NCI-H69 (cell line): Measurements from ENCODE around the gene GREM2.

Source experiments
- DNase-seq: peaks from one replicate; lab custom pipeline; 2025; lab: John Stamatoyannopoulos, UW

The GREM2 gene

GRCh38 chr1:240610636-240611035 is 1.3 kb downstream of the GREM2 start:
- peak; percentile 24 for DNase-seq

- DNase-seq, result no peak
Observed at GRCh38 chr1:240609527-240610060, 2.4 kb downstream of the GREM2 start.

GRCh38 chr1:240608707-240609106 is 3.2 kb downstream of the GREM2 start:
- DNase-seq, result peak; percentile 71

- peak; percentile 20 for DNase-seq
Observed at GRCh38 chr1:240607006-240607405, 4.9 kb downstream of the GREM2 start.

GRCh38 chr1:240602189-240602588 is 9.8 kb downstream of the GREM2 start:
- no peak for DNase-seq

GRCh38 chr1:240599830-240600229 is 12.1 kb downstream of the GREM2 start:
- no peak for DNase-seq

GRCh38 chr1:240599299-240599698 is 12.7 kb downstream of the GREM2 start:
- DNase-seq, result no peak

- no peak for DNase-seq
Observed at GRCh38 chr1:240598216-240599001, 13.5 kb downstream of the GREM2 start.

GRCh38 chr1:240597153-240597745 is 14.7 kb downstream of the GREM2 start:
- DNase-seq, result peak; percentile 11

GRCh38 chr1:240595476-240595875 is 16.5 kb downstream of the GREM2 start:
- DNase-seq, result no peak

- no peak for DNase-seq
Observed at GRCh38 chr1:240591564-240591963, 20.4 kb downstream of the GREM2 start.

- no peak for DNase-seq
Observed at GRCh38 chr1:240591078-240591477, 20.9 kb downstream of the GREM2 start.

GRCh38 chr1:240589585-240590110 is 22.3 kb downstream of the GREM2 start:
- no peak for DNase-seq

GRCh38 chr1:240586006-240586405 is 25.9 kb downstream of the GREM2 start:
- DNase-seq, result no peak

- DNase-seq, result no peak
Observed at GRCh38 chr1:240582953-240583352, 29.0 kb downstream of the GREM2 start.

GRCh38 chr1:240579511-240579910 is 32.4 kb downstream of the GREM2 start:
- DNase-seq, result no peak

GRCh38 chr1:240577095-240577494 is 34.9 kb downstream of the GREM2 start:
- DNase-seq, result no peak

- DNase-seq, result peak; percentile 7
Observed at GRCh38 chr1:240575981-240576662, 35.8 kb downstream of the GREM2 start.

- peak; percentile 42 for DNase-seq
Observed at GRCh38 chr1:240572328-240572727, 39.6 kb downstream of the GREM2 start.

GRCh38 chr1:240571782-240572181 is 40.2 kb downstream of the GREM2 start:
- DNase-seq, result peak; percentile 7

- no peak for DNase-seq
Observed at GRCh38 chr1:240567066-240567465, 44.9 kb downstream of the GREM2 start.

- DNase-seq, result no peak
Observed at GRCh38 chr1:240562779-240563178, 49.2 kb downstream of the GREM2 start.
